Osteoblast (primary cell): ENCODE data around the gene HOXB8. TPM values are rescaled to one million over a fixed set of nuclear protein-coding genes. Genes with fewer than 3 reads are reported as not detected.

Source experiments
- DNase-seq: peaks from one replicate; pipeline ENCODE4 v3.0.0; 2011; ENCODE audit warnings: low spot score, mixed read lengths; ENCODE audit not compliant: insufficient read length; ENCODE audit errors: missing footprints
- H2AFZ ChIP-seq: 2 replicates; pipeline ENCODE4 v1.6.0; 2011; ENCODE audit warnings: mild to moderate bottlenecking, low read length
- H3K27ac ChIP-seq: 2 replicates; pipeline ENCODE4 v1.5.1; 2011; ENCODE audit warnings: mild to moderate bottlenecking, low read depth, low read length, moderate library complexity
- H3K27me3 ChIP-seq: 2 replicates; pipeline ENCODE4 v1.6.0; 2012; ENCODE audit warnings: mild to moderate bottlenecking, control low read depth, inconsistent platforms, low read length, moderate library complexity; ENCODE audit not compliant: insufficient read depth
- H3K36me3 ChIP-seq: 2 replicates; pipeline ENCODE4 v1.5.1; 2011; ENCODE audit warnings: mild to moderate bottlenecking, low read length, control low read depth, moderate library complexity; ENCODE audit not compliant: insufficient read depth
- H3K4me1 ChIP-seq: 2 replicates; pipeline ENCODE4 v1.5.1; 2011; ENCODE audit warnings: mild to moderate bottlenecking, low read length, control low read depth, moderate library complexity; ENCODE audit not compliant: insufficient read depth
- H3K4me2 ChIP-seq: 2 replicates; pipeline ENCODE4 v1.6.0; 2011; ENCODE audit warnings: mild to moderate bottlenecking, low read length; ENCODE audit not compliant: insufficient read depth
- H3K4me3 ChIP-seq: fragments of 200-600 bp; sonication (generic); 3 replicates; pipeline ENCODE4 v1.5.1; 2012; ENCODE audit warnings: mild to moderate bottlenecking, low read length, inconsistent platforms; ENCODE audit not compliant: insufficient read depth
- H3K79me2 ChIP-seq: 2 replicates; pipeline ENCODE4 v1.6.0; 2012; ENCODE audit warnings: mild to moderate bottlenecking, low read length, control low read depth, inconsistent platforms; ENCODE audit not compliant: insufficient read depth
- H3K9me3 ChIP-seq: 2 replicates; pipeline ENCODE4 v1.5.1; 2011; ENCODE audit warnings: low read depth, low read length, control low read depth
- H4K20me1 ChIP-seq: 2 replicates; pipeline ENCODE4 v1.6.0; 2012; ENCODE audit warnings: mild to moderate bottlenecking, low read length, control low read depth; ENCODE audit not compliant: insufficient read depth
- CTCF ChIP-seq: IDR thresholded peaks from 2 replicates; pipeline ENCODE4 v1.5.1; 2011; ENCODE audit warnings: mild to moderate bottlenecking, low read depth, low read length, moderate library complexity; ENCODE audit errors: extremely low read depth
- total RNA-seq: library from RNA; depleted of rRNA; stranded (reverse); fragments of >200 nt; gene quantifications from 2 replicates; pipeline ENCODE4 v1.2.3, GENCODE V29; 2012

HOXB8 gene
- total RNA-seq, 1 donor: not detected

GRCh38 chr17:48605991-48606891 lies 8.9 kb downstream of the HOXB8 start:
- no peak overlapping the region for H3K27ac ChIP-seq
- no peak overlapping the region for H3K4me3 ChIP-seq
- H3K79me2 ChIP-seq: no peaks in the 10 kb centered on the region
- no peaks in the 10 kb centered on the region for H3K36me3 ChIP-seq
- H3K4me2 ChIP-seq: no peak overlapping the region
- no peak overlapping the region for H2AFZ ChIP-seq
- no peaks in the 10 kb centered on the region for H3K9me3 ChIP-seq
- no peak for DNase-seq
- no peaks in the 10 kb centered on the region for H3K4me1 ChIP-seq
- peaks cover 3% of the 10 kb centered on the region for H4K20me1 ChIP-seq
- TF ChIP-seq CTCF: no peak
- H3K27me3 ChIP-seq: peaks cover 98% of the 10 kb centered on the region

DNA sequence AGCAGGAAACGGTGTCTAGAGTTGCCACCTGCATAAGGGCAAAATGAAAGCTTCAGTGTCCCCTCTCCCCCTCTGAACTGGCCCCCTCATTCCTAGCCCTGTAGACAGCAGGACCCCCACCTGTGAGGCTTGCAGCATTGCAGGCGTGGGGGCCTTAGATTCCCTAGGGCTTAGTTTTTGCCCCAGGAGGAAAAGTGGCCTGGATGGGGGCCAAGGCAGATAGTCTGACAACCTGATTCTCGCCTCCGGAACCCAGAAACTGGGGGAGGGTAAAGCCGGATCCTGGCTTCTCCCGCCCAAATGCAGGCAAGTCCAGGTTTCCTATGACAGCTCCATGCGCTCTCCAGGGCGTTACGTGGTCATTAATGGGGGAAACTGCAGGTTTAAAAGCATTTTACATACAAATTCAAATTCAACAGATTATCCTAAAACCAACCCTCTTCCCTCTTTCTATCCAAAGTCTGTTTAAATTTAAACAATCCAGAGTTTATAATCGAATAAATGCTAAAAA lies 9.6 kb downstream of the HOXB8 start:
- H3K4me1 ChIP-seq: no peaks in the 10 kb centered on the region
- H3K4me2 ChIP-seq: no peak overlapping the region

DNA sequence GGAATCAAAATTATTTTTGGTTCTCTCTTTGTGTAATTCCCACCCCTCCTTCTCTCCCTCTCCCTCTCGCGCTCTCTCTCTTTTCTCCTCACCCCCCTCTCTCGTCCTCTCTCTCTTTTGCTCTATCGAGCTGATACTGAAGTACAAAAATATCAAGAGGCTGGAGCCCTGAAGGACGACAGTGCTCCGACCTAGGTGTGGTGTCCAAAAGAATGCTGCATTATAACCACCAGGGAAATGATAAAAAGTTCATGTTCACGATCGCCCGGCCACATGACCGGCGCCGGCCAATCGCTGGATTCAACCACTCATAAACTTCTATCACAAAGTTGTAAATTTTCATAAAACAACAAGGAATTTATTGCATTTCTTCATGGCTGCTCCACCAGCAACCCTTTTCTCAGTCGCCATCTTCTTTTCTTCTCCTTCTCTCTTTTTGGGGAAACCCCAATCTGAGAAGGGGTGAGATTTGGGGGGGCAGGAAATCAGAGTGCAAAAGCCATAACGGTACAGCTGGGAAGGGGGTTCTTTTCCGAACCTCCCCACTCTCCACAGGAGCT lies 10.2 kb downstream of the HOXB8 start, which contains the start of gene HOXB6:
Gene HOXB6 (minus strand): TSS at position 217 of the 560 bp plus-strand sequence. CDS start 6,836 bp downstream, outside the sequence.
- no peak for TF ChIP-seq CTCF
- H3K27ac ChIP-seq: no peak within 1 kb of the TSS
- no peaks in the 10 kb centered on the region for H3K79me2 ChIP-seq
- no peaks in the 10 kb centered on the region for H3K36me3 ChIP-seq
- no peaks in the 10 kb centered on the region for H3K9me3 ChIP-seq
- H3K27me3 ChIP-seq: peaks cover 98% of the 10 kb centered on the region
- H3K4me3 ChIP-seq: no peak within 1 kb of the TSS
- no peak within 1 kb of the TSS for H2AFZ ChIP-seq
- H3K4me1 ChIP-seq: no peaks in the 10 kb centered on the region
- no peak for DNase-seq
- H3K4me2 ChIP-seq: no peak within 1 kb of the TSS
- H4K20me1 ChIP-seq: peaks cover 3% of the 10 kb centered on the region

More for the DNA sequence above, 9.6 kb downstream of the HOXB8 start:
- H3K9me3 ChIP-seq: no peaks in the 10 kb centered on the region
- TF ChIP-seq CTCF: no peak
- no peak overlapping the region for H2AFZ ChIP-seq
- peaks cover 98% of the 10 kb centered on the region for H3K27me3 ChIP-seq
- H3K79me2 ChIP-seq: no peaks in the 10 kb centered on the region
- no peaks in the 10 kb centered on the region for H3K36me3 ChIP-seq
- no peak overlapping the region for H3K4me3 ChIP-seq
- peaks cover 3% of the 10 kb centered on the region for H4K20me1 ChIP-seq
- H3K27ac ChIP-seq: no peak overlapping the region
- DNase-seq: no peak
